ENCODE data around the gene FLRT1.

Gene FLRT1

DNA sequence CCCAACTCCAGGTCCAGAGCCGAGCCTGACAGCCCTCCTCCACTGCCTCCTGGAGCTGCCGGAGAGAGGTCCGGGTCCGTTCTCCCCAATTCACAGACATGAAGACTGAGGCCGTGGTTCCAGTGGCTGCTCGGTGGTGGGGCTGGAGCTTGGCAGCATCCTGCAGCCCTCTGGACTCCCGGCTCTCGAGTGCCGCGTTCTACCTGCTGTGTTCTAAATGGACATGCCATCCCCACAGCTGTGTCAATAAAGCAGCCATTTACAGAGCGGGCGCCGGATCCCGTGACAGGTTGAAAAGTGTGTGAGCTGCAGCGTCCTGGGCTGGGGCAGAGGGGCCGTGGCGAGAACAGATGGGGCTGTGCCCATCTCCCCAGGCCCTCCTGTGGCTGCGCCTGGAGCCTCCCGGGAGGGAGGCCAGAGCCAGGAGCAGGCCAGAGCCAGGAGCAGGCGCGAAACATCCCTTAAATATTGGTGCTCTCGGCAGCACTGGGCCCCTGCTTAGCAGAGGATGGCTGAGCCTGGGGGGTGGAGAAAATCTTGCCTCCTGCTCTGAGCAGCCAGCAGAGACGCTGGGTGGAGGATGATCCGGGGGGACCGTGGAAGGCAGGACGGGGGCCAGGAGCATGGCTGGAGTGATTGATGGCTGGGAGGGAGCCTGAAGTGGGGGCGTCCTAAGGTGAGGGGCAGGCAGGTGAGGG, 46.2 kb downstream of the FLRT1 start:
- no peak for TF ChIP-seq FOXM1 (IDR thresholded peaks at IDR 0.05; ENCODE audit: borderline replicate concordance)
- no peak for TF ChIP-seq ELF4 (IDR thresholded peaks at IDR 0.05)
- no peak for TF ChIP-seq ZNF384 (IDR thresholded peaks at IDR 0.05)
- no peak for TF ChIP-seq BHLHE40 (IDR thresholded peaks at IDR 0.05; ENCODE audit: borderline replicate concordance)
- TF ChIP-seq LEF1 (IDR thresholded peaks at IDR 0.05; ENCODE audit: borderline replicate concordance): no peak
- TF ChIP-seq TARDBP (IDR thresholded peaks at IDR 0.05): no peak
- TF ChIP-seq FOXA1 (IDR thresholded peaks at IDR 0.05): no peak
- TF ChIP-seq SUZ12 (IDR thresholded peaks at IDR 0.05): no peak
- TF ChIP-seq NFRKB (IDR thresholded peaks at IDR 0.05): no peak
- ChIA-PET CTCF (no interaction called here), POLR2A (no interaction called here)
- no peak for DNase-seq (ENCODE audit: extremely low spot score)

DNA sequence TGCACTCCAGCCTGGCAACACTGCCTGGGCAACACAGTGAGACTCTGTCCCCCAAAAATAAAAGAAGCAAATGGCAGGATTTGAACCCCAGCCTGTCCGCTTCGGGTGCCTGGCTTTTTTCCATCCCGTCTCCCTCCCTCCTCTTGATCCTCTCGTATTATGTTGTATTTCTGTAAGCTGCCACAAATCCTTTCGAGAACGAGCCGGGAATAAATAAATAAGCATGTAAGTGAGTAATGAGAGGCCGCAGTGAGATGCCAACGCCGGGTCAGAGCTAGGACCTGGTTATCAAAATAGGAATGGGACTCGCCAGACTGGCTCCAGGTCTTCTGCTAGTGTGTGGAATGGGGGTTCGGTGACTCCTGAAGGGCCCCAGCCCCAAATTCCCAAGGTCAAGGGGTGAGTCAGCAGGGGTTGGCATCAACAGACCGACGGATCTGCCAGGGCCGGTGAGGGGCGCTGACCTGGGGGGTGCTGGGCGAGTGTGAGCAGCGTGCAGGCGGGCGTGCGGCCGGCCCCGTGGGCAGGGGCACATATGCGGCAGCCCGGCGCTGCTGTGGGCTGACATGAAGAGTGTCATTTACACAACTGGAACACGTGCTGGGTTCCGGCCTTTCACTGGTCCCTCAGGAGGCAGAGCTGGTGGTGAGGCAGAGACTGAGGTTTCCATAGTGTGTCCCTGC, 47.8 kb downstream of the FLRT1 start:
- TF ChIP-seq FOXM1 (IDR thresholded peaks at IDR 0.05; ENCODE audit: borderline replicate concordance): no peak
- no peak for TF ChIP-seq FOXK2 (IDR thresholded peaks at IDR 0.05)
- TF ChIP-seq PKNOX1 (IDR thresholded peaks at IDR 0.05): no peak
- TF ChIP-seq ELF4 (IDR thresholded peaks at IDR 0.05): no peak
- no peak for TF ChIP-seq TARDBP (IDR thresholded peaks at IDR 0.05)
- TF ChIP-seq LEF1 (IDR thresholded peaks at IDR 0.05; ENCODE audit: borderline replicate concordance): no peak
- no peak for TF ChIP-seq BHLHE40 (IDR thresholded peaks at IDR 0.05; ENCODE audit: borderline replicate concordance)
- no peak for TF ChIP-seq ZNF384 (IDR thresholded peaks at IDR 0.05)
- no peak for TF ChIP-seq SP1 (IDR thresholded peaks at IDR 0.05)
- TF ChIP-seq HDGF (IDR thresholded peaks at IDR 0.05; ENCODE audit: borderline replicate concordance): no peak
- no peak for TF ChIP-seq NFRKB (IDR thresholded peaks at IDR 0.05)
- TF ChIP-seq CTBP1 (IDR thresholded peaks at IDR 0.05; ENCODE audit: borderline replicate concordance): no peak
- no peak for TF ChIP-seq SUZ12 (IDR thresholded peaks at IDR 0.05)
- ChIA-PET POLR2A (no interaction called here), CTCF (no interaction called here)
- DNase-seq (ENCODE audit: extremely low spot score): no peak

GRCh38 chr11:64084146-64084950, 48.6 kb downstream of the FLRT1 start:
- TF ChIP-seq TARDBP (IDR thresholded peaks at IDR 0.05) (no peak), ELF4 (IDR thresholded peaks at IDR 0.05) (no peak), FOXK2 (IDR thresholded peaks at IDR 0.05) (no peak), CTBP1 (IDR thresholded peaks at IDR 0.05; ENCODE audit: borderline replicate concordance) (no peak), L3MBTL2 (conservative IDR thresholded peaks at IDR 0.05) (no peak), SUZ12 (IDR thresholded peaks at IDR 0.05) (no peak), ARNT (IDR thresholded peaks at IDR 0.05) (no peak), BHLHE40 (IDR thresholded peaks at IDR 0.05; ENCODE audit: borderline replicate concordance) (no peak), FOXM1 (IDR thresholded peaks at IDR 0.05; ENCODE audit: borderline replicate concordance) (no peak), SP1 (IDR thresholded peaks at IDR 0.05) (no peak), ZNF384 (IDR thresholded peaks at IDR 0.05) (no peak)
- ChIA-PET CTCF (no interaction called here), POLR2A (no interaction called here)
- no peak for DNase-seq (ENCODE audit: extremely low spot score)

GRCh38 chr11:64084951-64085710, 49.4 kb downstream of the FLRT1 start:
- DNase-seq (ENCODE audit: extremely low spot score): no peak
- TF ChIP-seq PKNOX1 (IDR thresholded peaks at IDR 0.05) (peak; percentile 15; the same call in 1 of the 2 replicates), FOXA1 (IDR thresholded peaks at IDR 0.05) (no peak)
- ChIA-PET CTCF (no interaction called here), POLR2A (no interaction called here)
